Lower lobe of right lung (tissue), 2 donors: ENCODE measurements around the gene C1QTNF1. TPM values are rescaled to one million over a fixed set of nuclear protein-coding genes. Genes with fewer than 3 reads are reported as not detected.

Experiments
- ATAC-seq, 2 donors: fragments of 200-7000 bp; cut with Tn5 transposase; one replicate each; pipeline ENCODE4 v1.9.1; 2020 to 2022; ENCODE audit warnings: mild to moderate bottlenecking in 2 of 2, moderate library complexity in 2 of 2
- DNase-seq: peaks from one replicate; pipeline ENCODE4 v3.0.0-alpha.2; 2020
- H3K27ac ChIP-seq: fragments of 200-600 bp; one replicate; pipeline ENCODE4 v1.8.0; 2022
- H3K27me3 ChIP-seq: fragments of 200-600 bp; one replicate; pipeline ENCODE4 v1.8.0; 2022; ENCODE audit warnings: low read depth
- H3K36me3 ChIP-seq: fragments of 200-600 bp; one replicate; pipeline ENCODE4 v1.8.0; 2022; ENCODE audit warnings: mild to moderate bottlenecking
- H3K4me1 ChIP-seq: fragments of 200-600 bp; one replicate; pipeline ENCODE4 v1.8.0; 2022
- H3K4me3 ChIP-seq: fragments of 200-600 bp; one replicate; pipeline ENCODE4 v1.8.0; 2022; ENCODE audit warnings: mild to moderate bottlenecking
- H3K9me3 ChIP-seq: fragments of 200-600 bp; one replicate; pipeline ENCODE4 v1.8.0; 2022
- CTCF ChIP-seq: fragments of 200-600 bp; IDR thresholded peaks from one replicate; pipeline ENCODE4 v1.8.0; 2022; ENCODE audit warnings: antibody characterized with exemption, mild to moderate bottlenecking
- intact Hi-C: fragments of 100-400 bp; cut with DNase I; formaldehyde crosslinking; loops from one replicate; pipeline ENCODE4 v1.11.0; 2022
- total RNA-seq: library from RNA; stranded (reverse); fragmentation: NEBNext Ultra II Directional; extraction: Animal tissue kit (Norgen Biotek cat#: 25700); gene quantifications from one replicate; pipeline ENCODE4 v1.2.1, GENCODE V29; 2021
- donor health status: DM: no; HTN: yes; CAD: no; lungs with severe emphysema.

Gene C1QTNF1
- total RNA-seq, 1 donor from 2014 or later = 24.9 TPM

- H3K9me3 ChIP-seq = no peaks in the 10 kb centered on the region
- no peak overlapping the region for H3K27ac ChIP-seq
- H3K27me3 ChIP-seq = no peaks in the 10 kb centered on the region
- intact Hi-C loops = no loop called here
- no peak overlapping the region for H3K4me3 ChIP-seq
- no peak for TF ChIP-seq CTCF
- no peak for DNase-seq
- H3K36me3 ChIP-seq = peaks cover 27% of the 10 kb centered on the region
- ATAC-seq = no peak
- peaks cover 30% of the 10 kb centered on the region for H3K4me1 ChIP-seq
Observed at GRCh38 chr17:79002796-79003593, 21.0 kb upstream of the C1QTNF1 start.

GRCh38 chr17:79003661-79004411 is 20.1 kb upstream of the C1QTNF1 start:
- Histone ChIP-seq H3K27me3 (no peaks in the 10 kb centered on the region), H3K27ac (no peak overlapping the region), H3K36me3 (peaks cover 19% of the 10 kb centered on the region), H3K4me3 (no peak overlapping the region), H3K9me3 (no peaks in the 10 kb centered on the region), H3K4me1 (peaks cover 38% of the 10 kb centered on the region)
- no peak for ATAC-seq
- DNase-seq = no peak
- TF ChIP-seq CTCF = no peak
- intact Hi-C loops = no loop called here

GRCh38 chr17:79005063-79005861 is 18.7 kb upstream of the C1QTNF1 start:
- Histone ChIP-seq H3K27me3 (no peaks in the 10 kb centered on the region), H3K4me1 (peaks cover 44% of the 10 kb centered on the region), H3K27ac (peak overlapping the region; percentile 56), H3K36me3 (peaks cover 8% of the 10 kb centered on the region), H3K4me3 (no peak overlapping the region), H3K9me3 (no peaks in the 10 kb centered on the region)
- DNase-seq = no peak
- ATAC-seq = peak; percentile 61 to 63
- intact Hi-C loops = no loop called here
- no peak for TF ChIP-seq CTCF

- Histone ChIP-seq H3K36me3 (peaks cover 8% of the 10 kb centered on the region), H3K4me1 (peaks cover 46% of the 10 kb centered on the region), H3K27me3 (no peaks in the 10 kb centered on the region), H3K27ac (peak overlapping the region; percentile 56), H3K4me3 (no peak overlapping the region), H3K9me3 (no peaks in the 10 kb centered on the region)
- ATAC-seq = no peak
- intact Hi-C loops = no loop called here
- no peak for DNase-seq
- TF ChIP-seq CTCF = no peak
Observed at GRCh38 chr17:79006046-79006445, 17.9 kb upstream of the C1QTNF1 start.

GRCh38 chr17:79006794-79007503 is 17.0 kb upstream of the C1QTNF1 start:
- no peak for TF ChIP-seq CTCF
- no peak for DNase-seq
- intact Hi-C loops = no loop called here
- Histone ChIP-seq H3K4me3 (no peak overlapping the region), H3K4me1 (peaks cover 46% of the 10 kb centered on the region), H3K27ac (no peak overlapping the region), H3K9me3 (no peaks in the 10 kb centered on the region), H3K27me3 (no peaks in the 10 kb centered on the region), H3K36me3 (peaks cover 8% of the 10 kb centered on the region)
- no peak for ATAC-seq
